Measurements from ENCODE around the gene RHBG. TPM values are rescaled to one million over a fixed set of nuclear protein-coding genes. Genes with fewer than 3 reads are reported as not detected.

Gene RHBG
- total and polyA plus RNA-seq, 2 donors from 2014 or later, result 4.2 to 61.9 TPM

GRCh38 chr1:156401041-156401574 is 32.1 kb downstream of the RHBG start:
- no peaks in the 10 kb centered on the region for H3K27me3 ChIP-seq (ENCODE audit: control insufficient read depth, insufficient read depth, low read length)
- H3K36me3 ChIP-seq (ENCODE audit: control insufficient read depth in 2 of 3, insufficient read depth in 3 of 3, low read length in 3 of 3), result no peaks in the 10 kb centered on the region
- FAIRE-seq, result no peak
- intact Hi-C loops (cut with DNase I), result no loop called here
- DNase-seq, result no peak
- no peak overlapping the region for H3K9ac ChIP-seq (ENCODE audit: low read length in 3 of 3)
- H3K27ac ChIP-seq (ENCODE audit: low read depth in 2 of 2, low read length in 2 of 2), result no peak overlapping the region
- no peaks in the 10 kb centered on the region for H3K4me1 ChIP-seq (ENCODE audit: control insufficient read depth in 2 of 3, insufficient read depth in 2 of 3, low read depth in 1 of 3, low read length in 3 of 3)
- H3K4me3 ChIP-seq (ENCODE audit: low read length in 3 of 3), result no peak overlapping the region
- TF ChIP-seq CTCF (IDR thresholded peaks at IDR 0.05; ENCODE audit: borderline replicate concordance, extremely low read depth, insufficient read depth), result no peak
- no peaks in the 10 kb centered on the region for H3K9me3 ChIP-seq (ENCODE audit: control insufficient read depth in 2 of 3, insufficient read depth in 1 of 3, low read length in 3 of 3)

GRCh38 chr1:156401681-156402081 is 32.7 kb downstream of the RHBG start:
- H3K9ac ChIP-seq (ENCODE audit: low read length in 3 of 3), result no peak overlapping the region
- H3K4me1 ChIP-seq (ENCODE audit: control insufficient read depth in 2 of 3, insufficient read depth in 2 of 3, low read depth in 1 of 3, low read length in 3 of 3), result no peaks in the 10 kb centered on the region
- TF ChIP-seq CTCF (IDR thresholded peaks at IDR 0.05; ENCODE audit: borderline replicate concordance, extremely low read depth, insufficient read depth), result no peak
- H3K9me3 ChIP-seq (ENCODE audit: control insufficient read depth in 2 of 3, insufficient read depth in 1 of 3, low read length in 3 of 3), result no peaks in the 10 kb centered on the region
- intact Hi-C loops (cut with DNase I), result no loop called here
- H3K27me3 ChIP-seq (ENCODE audit: control insufficient read depth, insufficient read depth, low read length), result no peaks in the 10 kb centered on the region
- no peak for DNase-seq
- no peak for FAIRE-seq
- H3K4me3 ChIP-seq (ENCODE audit: low read length in 3 of 3), result no peak overlapping the region
- H3K36me3 ChIP-seq (ENCODE audit: control insufficient read depth in 2 of 3, insufficient read depth in 3 of 3, low read length in 3 of 3), result no peaks in the 10 kb centered on the region
- H3K27ac ChIP-seq (ENCODE audit: low read depth in 2 of 2, low read length in 2 of 2), result no peak overlapping the region

GRCh38 chr1:156402331-156403020 is 33.5 kb downstream of the RHBG start:
- no peak overlapping the region for H3K4me3 ChIP-seq (ENCODE audit: low read length in 3 of 3)
- no peak for FAIRE-seq
- DNase-seq, result no peak
- intact Hi-C loops (cut with DNase I), result no loop called here
- H3K9ac ChIP-seq (ENCODE audit: low read length in 3 of 3), result no peak overlapping the region
- H3K27me3 ChIP-seq (ENCODE audit: control insufficient read depth, insufficient read depth, low read length), result peaks cover under 1% of the 10 kb centered on the region
- no peak overlapping the region for H3K27ac ChIP-seq (ENCODE audit: low read depth in 2 of 2, low read length in 2 of 2)
- no peaks in the 10 kb centered on the region for H3K36me3 ChIP-seq (ENCODE audit: control insufficient read depth in 2 of 3, insufficient read depth in 3 of 3, low read length in 3 of 3)
- TF ChIP-seq CTCF (IDR thresholded peaks at IDR 0.05; ENCODE audit: borderline replicate concordance, extremely low read depth, insufficient read depth), result no peak
- no peaks in the 10 kb centered on the region for H3K9me3 ChIP-seq (ENCODE audit: control insufficient read depth in 2 of 3, insufficient read depth in 1 of 3, low read length in 3 of 3)
- H3K4me1 ChIP-seq (ENCODE audit: control insufficient read depth in 2 of 3, insufficient read depth in 2 of 3, low read depth in 1 of 3, low read length in 3 of 3), result no peaks in the 10 kb centered on the region

All from kidney (tissue), 14 donors.